GM23338 (cell line): ENCODE data around the gene TSC22D1. TPM values are rescaled to one million over a fixed set of nuclear protein-coding genes. Genes with fewer than 3 reads are reported as not detected.

Experiments used
- ATAC-seq: fragments of 200-7000 bp; cut with Tn5 transposase; 3 replicates; pipeline ENCODE4 v1.9.1; 2020
- DNase-seq: peaks from one replicate; pipeline ENCODE4 v3.0.0-alpha.2; 2015; ENCODE audit warnings: low spot score
- H2AFZ ChIP-seq: fragments of 200-600 bp; sonication (generic); 2 replicates; pipeline ENCODE4 v1.8.0; 2016; ENCODE audit warnings: antibody characterized with exemption, mild to moderate bottlenecking, moderate library complexity
- H3F3A ChIP-seq: fragments of 200-600 bp; sonication (generic); replicated peaks from 2 replicates; pipeline ENCODE4 v1.8.0; 2017; ENCODE audit warnings: antibody characterized with exemption, mixed run types, low read depth
- H3K27ac ChIP-seq: fragments of 200-600 bp; sonication (generic); 2 replicates; pipeline ENCODE4 v1.6.1; 2016; ENCODE audit warnings: low read depth
- H3K27me3 ChIP-seq: fragments of 200-600 bp; sonication (generic); 2 replicates; pipeline ENCODE4 v1.8.0; 2016; ENCODE audit warnings: mild to moderate bottlenecking, mixed run types, moderate library complexity; ENCODE audit not compliant: insufficient read depth
- H3K36me3 ChIP-seq: fragments of 200-600 bp; sonication (generic); 2 replicates; pipeline ENCODE4 v1.8.0; 2016; ENCODE audit warnings: mild to moderate bottlenecking; ENCODE audit not compliant: insufficient read depth
- H3K4me1 ChIP-seq: fragments of 200-600 bp; sonication (generic); 2 replicates; pipeline ENCODE4 v1.8.0; 2016; ENCODE audit warnings: mild to moderate bottlenecking, moderate library complexity; ENCODE audit not compliant: insufficient read depth
- H3K4me2 ChIP-seq: fragments of 200-600 bp; sonication (generic); 2 replicates; pipeline ENCODE4 v1.7.1; 2017; ENCODE audit warnings: mixed run types
- H3K4me3 ChIP-seq: fragments of 200-600 bp; sonication (generic); 2 replicates; pipeline ENCODE4 v1.6.1; 2016; ENCODE audit warnings: mixed run types
- H3K79me2 ChIP-seq: fragments of 200-600 bp; sonication (generic); replicated peaks from 2 replicates; pipeline ENCODE4 v1.8.0; 2017; ENCODE audit warnings: mild to moderate bottlenecking; ENCODE audit not compliant: insufficient read depth
- H3K9me2 ChIP-seq: fragments of 200-600 bp; sonication (generic); 2 replicates; pipeline ENCODE4 v1.8.0; 2017; ENCODE audit not compliant: insufficient read depth
- H4K20me1 ChIP-seq: fragments of 200-600 bp; sonication (generic); replicated peaks from 2 replicates; pipeline ENCODE4 v1.8.0; 2017; ENCODE audit warnings: mild to moderate bottlenecking; ENCODE audit not compliant: insufficient read depth
- H3K27ac Mint-ChIP-seq: 2 replicates; pipeline ENCODE4 v1.8.0; 2020; ENCODE audit warnings: inconsistent platforms, mild to moderate bottlenecking, moderate library complexity, mixed read lengths
- H3K27me3 Mint-ChIP-seq: 3 replicates; pipeline ENCODE4 v1.8.0; 2022; ENCODE audit warnings: low read depth, mild to moderate bottlenecking, moderate library complexity, mixed read lengths, inconsistent platforms; ENCODE audit not compliant: insufficient read depth, poor library complexity
- H3K36me3 Mint-ChIP-seq: 3 replicates; pipeline ENCODE4 v1.8.0; 2021; ENCODE audit warnings: low read depth, mild to moderate bottlenecking, inconsistent platforms, moderate library complexity, mixed read lengths
- H3K4me1 Mint-ChIP-seq: 3 replicates; pipeline ENCODE4 v1.8.0; 2020; ENCODE audit warnings: mild to moderate bottlenecking, inconsistent platforms, mixed read lengths
- H3K4me3 Mint-ChIP-seq: 3 replicates; pipeline ENCODE4 v1.8.0; 2021; ENCODE audit warnings: moderate library complexity, mild to moderate bottlenecking, inconsistent platforms, mixed read lengths
- H3K9me3 Mint-ChIP-seq: 3 replicates; pipeline ENCODE4 v1.8.0; 2020; ENCODE audit warnings: moderate library complexity, mild to moderate bottlenecking, inconsistent platforms, mixed read lengths
- CREB1 ChIP-seq: fragments of 250-450 bp; sonication (Bioruptor Pico); IDR thresholded peaks from 2 replicates; pipeline ENCODE4 v1.5.0; 2020; ENCODE audit warnings: low read depth, mild to moderate bottlenecking, moderate library complexity
- ETS1 ChIP-seq: IDR thresholded peaks from 2 replicates; pipeline ENCODE4 v1.6.1; 2016; ENCODE audit warnings: antibody characterized with exemption
- EZH2 ChIP-seq: fragments of 200-600 bp; sonication (generic); IDR thresholded peaks from one replicate; pipeline ENCODE4 v1.8.0; 2017; ENCODE audit warnings: antibody characterized with exemption, mild to moderate bottlenecking, low read depth; ENCODE audit not compliant: unreplicated experiment
- EZH2phosphoT487 ChIP-seq: fragments of 200-600 bp; sonication (generic); IDR thresholded peaks from one replicate; pipeline ENCODE4 v1.8.1; 2018; ENCODE audit warnings: antibody characterized with exemption; ENCODE audit not compliant: unreplicated experiment
- JUNB ChIP-seq: IDR thresholded peaks from one replicate; pipeline ENCODE4 v1.6.1; 2016; ENCODE audit warnings: antibody characterized with exemption; ENCODE audit not compliant: unreplicated experiment
- NANOG ChIP-seq: IDR thresholded peaks from 2 replicates; pipeline ENCODE4 v1.6.1; 2016; ENCODE audit warnings: antibody characterized with exemption, borderline replicate concordance
- POLR2AphosphoS5 ChIP-seq: IDR thresholded peaks from 2 replicates; pipeline ENCODE4 v1.6.1; 2016; ENCODE audit warnings: antibody characterized with exemption, low read depth
- REST ChIP-seq: IDR thresholded peaks from one replicate; pipeline ENCODE4 v1.6.1; 2018; ENCODE audit warnings: antibody characterized with exemption; ENCODE audit not compliant: unreplicated experiment
- STAT1 ChIP-seq: IDR thresholded peaks from one replicate; pipeline ENCODE4 v1.6.1; 2016; ENCODE audit warnings: antibody characterized with exemption; ENCODE audit not compliant: unreplicated experiment
- ZNF114 ChIP-seq: fragments of 250-450 bp; sonication (Bioruptor Pico); IDR thresholded peaks from 2 replicates; pipeline ENCODE4 v1.5.0; 2020; ENCODE audit warnings: mild to moderate bottlenecking, moderate library complexity
- ZNF331 ChIP-seq: fragments of 250-450 bp; sonication (Bioruptor Pico); IDR thresholded peaks from 2 replicates; pipeline ENCODE4 v1.5.0; 2020; ENCODE audit warnings: low read depth, mild to moderate bottlenecking, moderate library complexity
- ZNF462 ChIP-seq: fragments of 250-450 bp; sonication (Bioruptor Pico); IDR thresholded peaks from 2 replicates; pipeline ENCODE4 v1.5.0; 2020; ENCODE audit warnings: mild to moderate bottlenecking, moderate library complexity
- polyA plus RNA-seq: library from polyadenylated mRNA; unstranded; fragments of >200 nt; fragmentation: Nextera tagmentation; extraction: Ambion mirVana; gene quantifications from 2 replicates; pipeline ENCODE4 v1.2.1, GENCODE V29; 2016
- total RNA-seq: library from RNA; depleted of rRNA; stranded (reverse); fragments of >200 nt; shearing (Covaris generic); gene quantifications from 2 replicates; pipeline ENCODE4 v1.2.3, GENCODE V29; 2014
- TF ChIP-seq, protein P1 (sequence below), 2 experiments: fragments of 200-600 bp in 1 of 2; sonication (generic) in 1 of 2; conservative IDR thresholded peaks; 2 replicates each; pipeline versions ENCODE4 v1.5.1 to v1.6.1; 2016 to 2017; ENCODE audit warnings: antibody characterized with exemption in 2 of 2, low read depth in 2 of 2, mild to moderate bottlenecking in 2 of 2, moderate library complexity in 1 of 2

The TSC22D1 gene
- total and polyA plus RNA-seq, 2 experiments from 2014 or later: 58.5 to 114 TPM

DNA sequence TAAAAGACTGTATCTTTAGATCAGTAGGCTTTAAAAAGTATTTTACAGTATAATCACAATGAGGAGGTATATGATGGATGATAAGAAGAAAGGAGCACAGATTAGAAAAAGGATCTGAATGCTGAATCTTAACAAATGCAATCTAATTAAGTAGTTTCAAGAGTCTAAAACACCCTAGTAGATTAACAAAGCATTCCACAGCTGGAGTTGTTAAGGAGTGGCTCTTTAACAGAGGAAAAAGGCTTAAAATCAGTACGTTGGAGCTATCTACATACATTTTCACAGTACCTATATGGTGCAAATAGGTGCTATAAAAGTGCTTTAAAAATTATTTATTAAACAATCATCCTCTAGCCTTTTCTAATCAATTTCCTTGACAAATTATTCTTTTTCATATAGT is 34.5 kb downstream of the TSC22D1 start:
- no peak overlapping the region for H2AFZ ChIP-seq
- no peaks in the 10 kb centered on the region for H3K9me3 Mint-ChIP-seq
- peak; percentile 28; the same call in 1 of the 3 replicates for ATAC-seq
- H3K27me3 Mint-ChIP-seq: no peaks in the 10 kb centered on the region
- H3F3A ChIP-seq: no peaks in the 10 kb centered on the region
- H3K36me3 ChIP-seq: no peaks in the 10 kb centered on the region
- no peak overlapping the region for H3K4me3 ChIP-seq
- peaks cover 5% of the 10 kb centered on the region; the same call in 1 of the 2 replicates for H3K4me1 ChIP-seq
- peaks cover 4% of the 10 kb centered on the region; the same call in 2 of the 3 replicates for H3K36me3 Mint-ChIP-seq
- peaks cover 8% of the 10 kb centered on the region; the same call in 2 of the 3 replicates for H3K4me1 Mint-ChIP-seq
- H4K20me1 ChIP-seq: peaks cover 16% of the 10 kb centered on the region
- H3K27ac ChIP-seq: no peak overlapping the region
- peak; percentile 17 for DNase-seq
- H3K27ac Mint-ChIP-seq: no peak overlapping the region
- no peaks in the 10 kb centered on the region for H3K27me3 ChIP-seq
- H3K79me2 ChIP-seq: peaks cover 56% of the 10 kb centered on the region
- no peak for TF ChIP-seq JUNB
- TF ChIP-seq ETS1: no peak
- TF ChIP-seq REST: no peak
- no peak for TF ChIP-seq EZH2phosphoT487
- TF ChIP-seq, protein P1, sequence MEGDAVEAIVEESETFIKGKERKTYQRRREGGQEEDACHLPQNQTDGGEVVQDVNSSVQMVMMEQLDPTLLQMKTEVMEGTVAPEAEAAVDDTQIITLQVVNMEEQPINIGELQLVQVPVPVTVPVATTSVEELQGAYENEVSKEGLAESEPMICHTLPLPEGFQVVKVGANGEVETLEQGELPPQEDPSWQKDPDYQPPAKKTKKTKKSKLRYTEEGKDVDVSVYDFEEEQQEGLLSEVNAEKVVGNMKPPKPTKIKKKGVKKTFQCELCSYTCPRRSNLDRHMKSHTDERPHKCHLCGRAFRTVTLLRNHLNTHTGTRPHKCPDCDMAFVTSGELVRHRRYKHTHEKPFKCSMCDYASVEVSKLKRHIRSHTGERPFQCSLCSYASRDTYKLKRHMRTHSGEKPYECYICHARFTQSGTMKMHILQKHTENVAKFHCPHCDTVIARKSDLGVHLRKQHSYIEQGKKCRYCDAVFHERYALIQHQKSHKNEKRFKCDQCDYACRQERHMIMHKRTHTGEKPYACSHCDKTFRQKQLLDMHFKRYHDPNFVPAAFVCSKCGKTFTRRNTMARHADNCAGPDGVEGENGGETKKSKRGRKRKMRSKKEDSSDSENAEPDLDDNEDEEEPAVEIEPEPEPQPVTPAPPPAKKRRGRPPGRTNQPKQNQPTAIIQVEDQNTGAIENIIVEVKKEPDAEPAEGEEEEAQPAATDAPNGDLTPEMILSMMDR (conservative IDR thresholded peaks at IDR 0.05; ENCODE audit: low read depth in 2 of 2): no peak
- TF ChIP-seq POLR2AphosphoS5: no peak
- TF ChIP-seq STAT1: no peak
- TF ChIP-seq ZNF331 (CRISPR knock-in tag): no peak
- TF ChIP-seq CREB1: no peak
- TF ChIP-seq NANOG: no peak
- TF ChIP-seq ZNF462 (CRISPR knock-in tag): no peak
- no peak for TF ChIP-seq EZH2
- TF ChIP-seq ZNF114: no peak
- no peak overlapping the region for H3K4me2 ChIP-seq
- no peak overlapping the region for H3K4me3 Mint-ChIP-seq
- H3K9me2 ChIP-seq: no peaks in the 10 kb centered on the region
